Activated CD4-positive, alpha-beta T cell treated with anti-CD3 and anti-CD28 coated beads, Interleukin-2, Interleukin-4, amounts not matched to agents 100 ng/mL and 50 ng/mL, durations not matched to agents 16 hours and 8 hours (primary cell): Measurements from ENCODE around the gene KRTAP4-6.
"Not testable (repeated sequence)": the region's sequence is repeated elsewhere in the genome, so short reads cannot be mapped to it uniquely, and the experiment has no call there.

Experiments
- DNase-seq: peaks from one replicate; pipeline ENCODE4 v3.0.0-alpha.2; 2020; ENCODE audit warnings: low spot score

Gene KRTAP4-6

GRCh38 chr17:41107941-41108450 is 32.3 kb downstream of the KRTAP4-6 start:
- DNase-seq, result no peak

GRCh38 chr17:41105347-41105746 is 35.0 kb downstream of the KRTAP4-6 start, which contains the start of gene KRTAP4-9:
TSS of gene KRTAP4-9 (plus strand) at chr17:41105389. CDS start at chr17:41105389, 0 bp downstream.
- DNase-seq, result not testable (repeated sequence)

DNA sequence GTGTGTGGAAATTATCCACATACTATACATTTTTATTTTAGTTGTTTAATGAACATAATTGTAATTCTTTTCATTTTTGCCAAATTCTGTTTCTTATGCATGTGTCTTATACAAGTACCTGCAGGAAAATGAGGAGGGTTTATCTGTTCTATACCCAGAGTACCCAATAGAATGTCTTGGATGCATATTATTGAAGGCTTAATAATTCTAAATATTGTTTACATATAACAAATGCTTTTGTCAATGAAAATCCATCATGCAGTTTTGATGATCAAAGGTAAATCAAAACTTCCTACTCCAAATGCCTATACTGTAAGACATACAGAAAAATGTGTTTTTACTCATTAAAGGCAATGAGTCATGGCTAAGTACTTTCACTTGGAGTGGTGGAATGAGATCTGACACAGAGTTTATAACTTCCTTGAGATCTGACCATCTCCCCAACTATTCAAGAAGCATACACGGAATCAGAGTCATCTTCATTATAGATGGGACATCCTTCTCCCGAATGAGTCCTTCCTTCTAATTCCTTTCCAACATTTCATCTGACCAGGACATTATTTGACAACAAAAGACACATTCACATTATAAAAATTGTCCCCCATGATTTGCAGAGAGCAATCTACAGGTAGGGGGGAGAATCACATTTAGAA is 35.8 kb downstream of the KRTAP4-6 start:
- DNase-seq, result not testable (repeated sequence)

DNA sequence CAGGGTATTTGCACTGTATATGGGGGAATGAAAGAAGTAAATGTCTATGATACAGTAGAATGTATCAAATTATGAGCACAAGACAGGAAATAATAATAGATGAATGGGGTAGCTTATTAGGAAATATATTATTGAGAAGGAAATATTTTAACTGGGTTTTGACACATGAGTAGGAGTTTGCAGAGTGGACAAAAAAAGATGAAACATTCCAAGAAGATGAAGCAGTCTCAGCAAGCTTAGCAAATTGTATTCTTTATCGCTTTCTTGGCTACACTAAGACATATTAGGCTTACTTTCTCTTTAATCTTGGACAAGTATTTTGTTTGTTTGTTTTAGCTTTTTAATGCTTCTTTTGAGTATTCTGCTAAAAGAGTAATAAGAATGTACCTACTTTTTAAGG is 36.4 kb downstream of the KRTAP4-6 start:
- DNase-seq, result no peak

- no peak for DNase-seq
Observed at GRCh38 chr17:41101586-41102259, 38.6 kb downstream of the KRTAP4-6 start, which contains the start of gene KRTAP4-16. TSS of gene KRTAP4-16 (minus strand) at chr17:41102209. CDS start at chr17:41102209, 0 bp downstream.

DNA sequence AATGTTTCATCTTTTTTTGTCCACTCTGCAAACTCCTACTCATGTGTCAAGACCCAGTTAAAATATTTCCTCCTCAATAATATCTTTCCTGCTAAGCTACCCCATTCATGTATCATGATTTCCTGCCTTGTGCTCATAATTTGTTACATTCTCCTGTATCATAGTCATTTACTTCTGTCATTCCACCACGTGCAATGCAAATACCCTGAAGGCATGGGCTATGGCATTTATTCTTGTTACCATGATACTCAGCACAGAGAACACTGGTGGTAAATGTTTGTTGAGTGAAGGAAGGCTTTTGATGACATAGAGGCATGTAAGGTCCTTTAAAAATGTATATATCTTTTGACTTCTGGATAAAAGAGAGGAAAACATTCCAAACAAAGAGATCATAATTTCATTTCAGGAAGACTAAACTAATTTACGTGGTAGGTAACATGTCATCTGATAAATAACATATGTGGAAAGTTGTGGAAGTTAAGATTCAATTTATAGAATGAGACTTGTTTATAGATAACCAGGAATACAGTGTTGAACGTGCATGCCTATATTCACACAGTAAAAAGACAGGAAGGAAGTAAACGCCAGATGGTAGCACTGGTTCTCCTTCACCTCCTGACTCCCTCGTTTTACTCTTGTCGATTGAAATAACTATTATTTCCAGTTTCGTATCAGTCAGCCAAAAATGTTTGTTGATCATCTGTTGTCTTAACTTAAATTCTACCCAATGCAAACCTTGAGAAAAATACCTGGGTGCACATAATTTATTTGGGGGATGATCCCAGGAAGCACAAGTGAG is 40.5 kb downstream of the KRTAP4-6 start:
- not testable (repeated sequence) for DNase-seq

GRCh38 chr17:41098481-41098880 is 41.9 kb downstream of the KRTAP4-6 start:
- DNase-seq, result no peak

DNA sequence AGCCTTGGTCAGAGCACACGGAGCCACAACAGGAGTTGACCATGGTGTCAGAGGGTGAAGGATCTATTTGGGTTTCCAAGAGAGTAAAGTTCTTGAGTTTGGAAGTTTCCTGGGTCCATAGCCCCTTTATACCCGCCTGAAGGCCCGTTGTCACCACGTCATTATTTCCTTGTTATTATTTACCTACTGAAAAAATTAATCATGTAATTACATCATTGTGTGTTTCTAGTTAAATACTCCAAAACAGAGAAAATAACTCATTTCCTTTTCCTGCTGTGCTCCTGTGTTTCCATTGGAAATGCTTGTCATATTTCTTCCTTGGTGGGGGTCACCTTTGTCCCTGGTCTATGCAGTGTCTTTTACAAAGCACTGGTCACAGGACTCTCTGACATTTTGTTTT is 42.3 kb downstream of the KRTAP4-6 start, which contains the start of gene KRTAP4-8:
Gene KRTAP4-8 (minus strand): TSS at position 101 of the 400 bp plus-strand sequence. CDS start 58 bp downstream, at position 43.
- no peak for DNase-seq

- DNase-seq, result no peak
Observed at GRCh38 chr17:41096055-41096454, 44.3 kb downstream of the KRTAP4-6 start.
